CD4-positive, alpha-beta T cell treated with Interleukin-2 at 100 ng/mL for 4 hours (primary cell): ENCODE results near the gene FAM177A1.
"Not testable (repeated sequence)": the region's sequence is repeated elsewhere in the genome, so short reads cannot be mapped to it uniquely, and the experiment has no call there.

Experiments
- DNase-seq: peaks from one replicate; pipeline ENCODE4 v3.0.0-alpha.2; 2020; ENCODE audit warnings: low spot score

FAM177A1 gene

GRCh38 chr14:35065731-35066130, 19.7 kb downstream of the FAM177A1 start:
- not testable (repeated sequence) for DNase-seq

DNA sequence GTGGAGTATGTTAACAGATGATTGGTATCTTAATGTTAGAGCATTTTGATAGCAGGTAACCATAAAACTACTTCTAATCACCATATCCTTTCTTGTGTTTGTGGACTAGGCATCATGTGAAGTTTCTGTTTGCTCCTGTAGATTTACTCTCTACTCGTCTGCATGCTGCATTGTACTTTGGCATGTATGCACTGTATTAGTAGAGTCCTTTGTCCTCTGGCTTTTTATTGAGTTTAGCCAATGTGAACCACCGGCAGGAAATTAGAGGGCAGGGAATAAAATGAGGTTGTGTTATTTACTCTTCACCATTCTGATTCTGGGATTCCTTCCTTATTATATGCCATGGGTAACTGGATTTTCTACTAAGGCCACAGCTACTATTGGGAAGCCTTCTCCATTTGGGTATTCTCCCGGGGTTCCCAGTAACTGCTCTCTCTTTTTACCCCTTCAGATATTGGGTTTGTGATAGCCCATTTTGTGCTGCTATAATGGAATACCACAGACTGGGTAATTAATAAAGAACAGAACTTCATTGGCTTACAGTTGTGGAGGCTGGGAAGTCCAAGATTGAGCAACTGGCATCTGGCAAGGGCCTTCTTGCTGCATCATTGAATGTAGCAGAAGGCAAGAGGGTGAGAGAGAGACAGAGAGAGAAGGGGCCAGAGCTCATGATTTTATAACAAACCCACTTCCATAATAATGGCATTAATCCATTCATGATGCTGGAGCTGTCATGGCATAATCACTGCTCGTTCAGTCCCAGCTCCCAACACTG, 22.4 kb downstream of the FAM177A1 start:
- DNase-seq, result no peak

GRCh38 chr14:35072226-35072625, 26.2 kb downstream of the FAM177A1 start:
- no peak for DNase-seq

DNA sequence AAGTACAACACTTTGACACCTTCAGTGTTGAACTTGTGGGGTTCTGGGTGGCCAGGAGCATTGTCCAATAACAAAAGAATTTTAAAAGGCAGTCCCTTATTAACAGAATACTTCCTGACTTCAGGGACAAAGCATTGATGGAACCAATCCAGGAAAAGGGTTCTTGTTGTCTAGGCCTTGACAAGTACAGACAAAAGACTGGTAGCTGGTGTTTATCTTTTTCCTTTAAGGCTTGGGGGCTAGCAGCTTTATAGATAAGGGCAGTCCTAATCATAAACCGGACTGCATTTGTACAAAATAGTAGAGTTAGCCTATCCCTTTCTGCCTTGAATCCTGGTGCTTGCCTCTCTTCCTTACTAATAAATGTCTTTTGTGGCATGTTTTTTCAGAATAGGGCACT, 27.4 kb downstream of the FAM177A1 start:
- DNase-seq, result no peak

- no peak for DNase-seq
Measured at GRCh38 chr14:35078082-35078481, 32.0 kb downstream of the FAM177A1 start.

DNA sequence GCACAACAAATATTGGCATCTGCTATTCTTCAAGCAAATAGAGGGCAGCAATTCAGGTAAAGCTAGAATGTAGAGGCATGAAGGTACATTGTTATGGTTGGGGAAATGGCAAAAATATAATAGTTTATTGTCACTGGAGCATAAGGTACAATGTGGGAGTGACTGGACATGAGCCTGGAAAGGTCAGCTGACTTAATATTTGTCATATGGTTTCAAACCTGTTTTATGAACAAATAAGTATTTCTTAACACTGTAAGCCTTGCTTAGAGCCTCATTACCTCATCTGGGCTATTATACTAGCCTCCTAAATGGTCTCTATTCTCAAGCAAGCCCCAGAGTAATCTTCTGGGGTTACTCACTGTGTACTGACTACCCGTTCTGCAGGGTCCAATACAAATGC, 33.7 kb downstream of the FAM177A1 start:
- DNase-seq, result no peak

GRCh38 chr14:35083530-35084150, 37.6 kb downstream of the FAM177A1 start:
- no peak for DNase-seq

DNA sequence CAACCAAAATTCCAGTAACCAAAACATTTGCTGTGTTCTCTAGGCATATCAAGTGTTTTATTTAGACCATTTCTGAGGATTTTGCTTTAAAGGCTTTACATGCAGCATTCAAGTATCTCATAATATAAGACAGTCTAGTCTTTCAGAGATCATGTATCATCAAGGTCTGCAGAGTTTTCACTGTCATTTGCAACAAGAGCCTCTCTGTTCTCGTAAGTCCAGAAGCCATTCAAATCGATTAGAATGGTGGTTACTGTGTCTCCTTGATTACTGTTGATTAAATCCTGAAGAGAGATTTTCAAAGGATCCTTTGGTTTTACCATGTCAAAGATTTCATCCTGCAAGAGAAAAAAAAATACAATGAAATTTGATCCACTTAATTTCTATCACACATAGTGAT, 39.4 kb downstream of the FAM177A1 start:
- DNase-seq, result no peak

GRCh38 chr14:35088514-35088913, 42.4 kb downstream of the FAM177A1 start:
- DNase-seq, result no peak

DNA sequence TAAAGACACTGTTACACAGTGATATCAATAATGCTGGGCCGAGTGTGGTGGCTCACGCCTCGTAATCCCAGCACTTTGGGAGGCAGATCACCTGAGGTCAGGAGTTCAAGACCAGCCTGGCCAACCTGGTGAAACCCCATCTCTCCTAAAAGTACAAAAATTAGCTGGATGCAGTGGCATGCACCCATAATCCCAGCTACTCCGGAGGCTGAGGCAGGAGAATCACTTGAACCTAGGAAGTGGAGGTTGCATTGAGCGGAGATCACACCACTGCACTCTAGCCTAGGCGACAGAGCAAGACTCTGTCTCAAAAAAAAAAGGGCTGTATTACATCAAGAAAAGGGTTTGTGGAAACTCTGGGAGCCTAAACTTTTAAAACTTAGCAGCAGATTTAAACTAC, 48.6 kb downstream of the FAM177A1 start:
- not testable (repeated sequence) for DNase-seq

DNA sequence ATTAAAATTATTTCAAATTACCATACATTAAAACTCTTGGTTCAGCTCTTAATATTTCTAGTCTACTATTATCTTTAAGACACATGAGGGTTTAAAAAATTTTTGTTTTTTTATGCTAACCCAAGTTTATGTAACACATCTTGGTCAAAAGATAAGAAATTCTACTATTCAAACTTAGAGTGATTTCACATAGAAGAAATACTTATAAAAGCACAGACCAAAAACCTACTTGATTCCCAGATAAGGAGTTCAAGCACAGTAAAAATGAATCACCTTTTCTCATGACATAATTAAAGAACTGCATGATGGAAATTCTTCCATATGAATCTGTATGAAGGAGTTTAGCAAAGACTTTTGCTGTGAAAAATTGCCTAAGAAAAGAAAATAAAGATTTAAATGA, 61.8 kb downstream of the FAM177A1 start:
- no peak for DNase-seq

GRCh38 chr14:35112641-35113040, 66.6 kb downstream of the FAM177A1 start:
- no peak for DNase-seq

- DNase-seq, result no peak
Measured at GRCh38 chr14:35113308-35113950, 67.4 kb downstream of the FAM177A1 start.

- DNase-seq, result no peak
Measured at GRCh38 chr14:35114036-35114435, 68.0 kb downstream of the FAM177A1 start.

DNA sequence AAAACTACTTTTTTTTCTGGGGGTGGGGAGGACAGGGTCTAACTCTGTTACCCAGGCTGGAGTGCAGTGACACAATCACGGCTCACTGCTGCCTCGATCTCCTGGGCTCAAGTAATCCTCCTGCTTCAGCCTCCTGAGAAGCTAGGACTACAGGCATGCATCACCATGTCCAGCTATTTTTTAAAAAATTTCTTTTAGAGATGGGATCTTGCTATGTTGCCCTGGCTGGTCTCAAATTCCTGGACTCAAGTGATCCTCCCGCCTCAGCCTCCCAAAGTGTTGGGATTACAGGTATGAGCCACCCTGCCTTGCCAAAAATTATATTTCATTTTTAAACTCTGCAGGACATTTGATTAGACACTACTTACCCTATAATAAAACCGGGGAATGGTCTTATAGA, 70.2 kb downstream of the FAM177A1 start:
- DNase-seq, result no peak

DNA sequence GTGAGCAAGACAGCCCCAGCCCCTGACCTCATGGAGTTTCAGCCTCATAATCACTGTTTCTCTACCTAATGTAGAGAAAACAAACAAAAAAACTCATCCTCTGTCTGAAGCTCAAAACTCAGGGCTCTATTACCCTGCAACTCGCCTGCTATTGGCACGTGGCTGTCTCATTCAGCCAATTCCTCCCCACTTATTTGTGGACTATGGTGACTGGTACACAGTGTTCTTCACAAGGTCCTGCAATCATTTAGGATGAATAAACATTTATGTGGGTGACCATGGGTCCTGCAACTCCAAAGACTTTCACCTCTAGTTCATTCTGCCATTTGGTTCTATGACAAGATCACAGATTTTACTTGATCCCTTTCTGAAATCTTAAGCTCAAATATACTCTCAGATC, 71.0 kb downstream of the FAM177A1 start:
- no peak for DNase-seq

- no peak for DNase-seq
Measured at GRCh38 chr14:35121026-35121886, 75.2 kb downstream of the FAM177A1 start.

GRCh38 chr14:35121887-35122695, 76.0 kb downstream of the FAM177A1 start, which contains the start of the genes PPP2R3C and PRORP:
Gene PPP2R3C, minus strand, starts transcription at chr14:35121990. Its CDS starts 31 bp downstream, at chr14:35121959.
Gene PRORP, plus strand, starts transcription at chr14:35122552. Its CDS starts 694 bp downstream, at chr14:35123246.
- peak; percentile 93 for DNase-seq

GRCh38 chr14:35122696-35123387, 76.8 kb downstream of the FAM177A1 start:
- DNase-seq, result peak; percentile 23

GRCh38 chr14:35123388-35123703, 77.3 kb downstream of the FAM177A1 start:
- no peak for DNase-seq

DNA sequence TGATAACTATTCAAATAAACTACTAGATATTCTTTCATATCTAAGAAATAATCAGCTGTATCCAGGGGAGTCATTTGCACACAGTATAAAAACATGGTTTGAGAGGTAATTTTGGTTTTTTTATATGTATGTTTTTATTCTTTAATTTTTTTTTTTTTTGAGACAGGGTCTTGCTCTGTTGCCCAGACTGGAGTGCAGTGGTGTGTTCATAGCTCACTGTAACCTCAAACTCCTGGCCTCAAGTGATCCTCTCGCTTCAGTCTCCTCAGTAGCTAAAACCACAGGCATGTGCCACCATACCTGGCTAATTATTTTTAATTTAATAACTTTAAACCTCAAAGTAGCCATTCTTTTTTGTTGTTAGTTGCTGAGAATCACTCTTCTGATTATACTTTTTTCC, 78.1 kb downstream of the FAM177A1 start:
- no peak for DNase-seq
